ENCODE data around the gene TULP4.

DNA sequence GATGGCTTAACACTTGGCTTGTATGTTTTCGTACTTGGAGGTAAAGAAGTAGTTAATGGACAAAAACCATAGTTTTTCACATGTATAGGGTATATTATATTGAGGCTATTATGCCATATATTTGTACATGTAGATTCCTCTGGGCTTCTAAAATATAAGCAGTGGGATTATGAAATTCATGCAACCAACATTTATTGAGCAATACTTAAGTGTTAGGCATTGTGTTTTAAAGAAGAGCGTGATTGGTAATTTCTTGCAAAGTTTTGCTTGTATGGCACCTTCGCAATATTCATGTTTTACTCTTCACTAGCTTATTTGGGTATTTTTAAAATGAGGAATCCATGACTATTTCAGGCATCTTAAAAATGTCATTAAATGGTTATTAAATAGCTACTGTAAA is 2.5 kb downstream of the TULP4 start:
- TF ChIP-seq EZH2 (IDR thresholded peaks at IDR 0.05): no peak
- TF ChIP-seq, protein P1, sequence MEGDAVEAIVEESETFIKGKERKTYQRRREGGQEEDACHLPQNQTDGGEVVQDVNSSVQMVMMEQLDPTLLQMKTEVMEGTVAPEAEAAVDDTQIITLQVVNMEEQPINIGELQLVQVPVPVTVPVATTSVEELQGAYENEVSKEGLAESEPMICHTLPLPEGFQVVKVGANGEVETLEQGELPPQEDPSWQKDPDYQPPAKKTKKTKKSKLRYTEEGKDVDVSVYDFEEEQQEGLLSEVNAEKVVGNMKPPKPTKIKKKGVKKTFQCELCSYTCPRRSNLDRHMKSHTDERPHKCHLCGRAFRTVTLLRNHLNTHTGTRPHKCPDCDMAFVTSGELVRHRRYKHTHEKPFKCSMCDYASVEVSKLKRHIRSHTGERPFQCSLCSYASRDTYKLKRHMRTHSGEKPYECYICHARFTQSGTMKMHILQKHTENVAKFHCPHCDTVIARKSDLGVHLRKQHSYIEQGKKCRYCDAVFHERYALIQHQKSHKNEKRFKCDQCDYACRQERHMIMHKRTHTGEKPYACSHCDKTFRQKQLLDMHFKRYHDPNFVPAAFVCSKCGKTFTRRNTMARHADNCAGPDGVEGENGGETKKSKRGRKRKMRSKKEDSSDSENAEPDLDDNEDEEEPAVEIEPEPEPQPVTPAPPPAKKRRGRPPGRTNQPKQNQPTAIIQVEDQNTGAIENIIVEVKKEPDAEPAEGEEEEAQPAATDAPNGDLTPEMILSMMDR (IDR thresholded peaks at IDR 0.05): no peak

All from neural progenitor cell (in vitro differentiated cells).